Stimulated activated CD4-positive, alpha-beta T cell treated with anti-CD3 and anti-CD28 coated beads, Interleukin-15, amount 100 ng/mL, for 24 hours (primary cell): Measurements from ENCODE around the gene SERF1B.
"Not testable (repeated sequence)": the region's sequence is repeated elsewhere in the genome, so short reads cannot be mapped to it uniquely, and the experiment has no call there.

ENCODE experiments used
- DNase-seq: peaks from one replicate; pipeline ENCODE4 v3.0.0-alpha.2; 2020

SERF1B gene

DNA sequence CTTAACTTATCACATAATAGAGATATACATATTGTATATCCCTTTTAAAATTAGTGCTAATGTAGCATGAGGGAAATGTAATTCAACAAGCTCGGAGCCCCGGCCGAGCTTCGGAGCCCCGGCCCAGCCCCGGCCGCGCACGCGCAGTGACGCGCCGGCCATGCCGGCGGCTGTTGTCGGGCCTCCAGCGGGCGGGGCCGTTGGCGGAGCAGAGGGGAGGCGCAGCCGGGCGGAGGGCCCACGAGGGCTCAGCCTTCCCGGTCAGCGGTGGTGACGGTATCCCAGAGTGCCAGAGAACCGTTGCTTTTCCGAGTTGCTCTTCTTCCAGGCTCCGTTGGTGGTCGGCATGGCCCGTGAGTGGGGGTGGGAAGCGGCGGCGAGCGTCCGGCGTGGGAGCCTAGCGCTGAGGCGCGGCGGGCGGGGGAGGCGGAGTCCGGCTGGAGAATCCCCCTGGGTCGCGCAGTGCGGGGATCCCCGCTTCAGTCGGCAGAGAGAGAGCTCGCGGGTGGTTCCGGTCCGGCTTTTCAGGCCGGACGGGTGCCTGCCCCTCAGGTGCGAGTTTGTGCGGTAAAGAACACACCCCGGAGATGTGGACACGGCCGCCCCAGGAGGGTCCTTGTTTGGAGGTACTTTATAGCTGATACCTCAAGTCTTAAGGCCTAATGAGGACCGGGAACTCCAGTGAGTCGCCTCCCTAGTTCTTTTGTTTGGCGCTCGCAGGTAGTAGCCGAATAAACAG, at the start of gene SERF1B:
Gene SERF1B, plus strand, starts transcription at position 146 of the 739 bp plus-strand sequence. Its CDS starts 201 bp downstream, at position 347.
- not testable (repeated sequence) for DNase-seq

DNA sequence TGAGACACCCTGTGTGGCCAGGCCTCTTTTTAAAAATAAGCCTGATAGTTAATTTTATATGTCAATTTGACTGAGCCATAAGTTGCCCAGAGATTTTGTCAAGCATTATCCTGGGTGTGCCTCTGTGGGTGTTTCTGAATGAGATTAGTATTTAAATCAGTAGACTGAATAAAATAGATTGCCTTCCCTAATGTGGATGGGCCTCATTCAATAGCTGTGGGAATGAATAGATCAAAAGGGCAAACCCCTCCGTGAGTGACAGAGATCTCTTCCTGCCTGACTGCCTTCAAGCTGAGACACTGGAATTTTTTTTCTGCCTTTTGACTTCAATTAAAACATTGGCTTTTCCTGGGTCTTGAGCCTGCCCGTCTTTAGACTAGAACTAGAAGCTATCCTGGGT, 33.3 kb upstream of the SERF1B start:
- DNase-seq, result not testable (repeated sequence)

DNA sequence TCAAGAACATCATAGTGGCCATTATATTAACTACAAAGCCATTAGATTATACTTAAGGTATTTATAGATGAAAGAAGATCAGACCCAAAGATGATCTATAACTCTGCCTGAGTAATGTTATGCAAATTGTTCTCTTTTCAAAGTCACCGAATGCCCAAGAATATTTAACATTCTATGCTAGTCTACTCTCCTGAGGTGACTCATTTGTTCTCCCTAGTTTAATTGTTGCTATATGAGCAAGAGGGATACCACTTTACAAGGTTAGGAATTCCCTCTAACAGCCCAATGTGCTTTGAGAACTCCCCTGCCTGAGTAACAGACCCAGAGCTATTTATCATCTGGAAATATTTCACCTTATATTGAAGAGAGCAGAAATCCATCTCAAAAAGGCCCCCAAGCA, 29.5 kb upstream of the SERF1B start:
- not testable (repeated sequence) for DNase-seq

DNA sequence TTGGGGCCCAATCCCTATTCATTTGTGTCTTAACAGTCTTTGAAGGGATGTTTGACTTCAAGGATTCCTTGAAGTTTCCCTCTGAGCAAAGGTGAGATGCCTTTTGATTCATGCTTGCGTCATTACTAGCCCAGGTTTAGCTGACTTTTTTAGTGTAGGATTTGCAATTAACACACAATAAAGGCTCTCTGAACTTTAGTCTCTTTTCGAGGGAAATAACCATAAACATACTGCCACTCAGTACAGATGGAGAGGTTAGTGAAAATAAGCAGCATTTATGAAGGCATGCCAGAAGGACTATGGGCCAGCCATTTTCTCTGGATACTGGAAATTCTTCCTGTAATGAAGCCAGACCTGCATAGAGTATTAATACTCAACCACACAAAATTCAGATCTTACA, 4.4 kb upstream of the SERF1B start:
- DNase-seq, result not testable (repeated sequence)

DNA sequence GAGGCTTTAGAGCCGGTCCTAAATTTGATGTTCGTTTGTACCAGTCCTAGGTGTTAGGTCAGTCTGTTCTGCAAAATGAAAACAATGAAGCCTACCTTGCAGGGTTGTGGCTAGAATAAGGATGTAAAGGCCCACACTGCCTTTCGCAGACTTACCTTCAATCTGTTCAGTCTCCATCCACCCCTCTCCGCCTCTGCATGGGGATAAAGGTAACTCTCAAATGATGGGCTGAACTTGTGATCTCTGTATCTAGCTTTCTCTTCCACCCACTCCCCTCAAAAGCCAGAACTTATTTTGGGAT, 744 bp downstream of the SERF1B start:
- DNase-seq, result not testable (repeated sequence)

DNA sequence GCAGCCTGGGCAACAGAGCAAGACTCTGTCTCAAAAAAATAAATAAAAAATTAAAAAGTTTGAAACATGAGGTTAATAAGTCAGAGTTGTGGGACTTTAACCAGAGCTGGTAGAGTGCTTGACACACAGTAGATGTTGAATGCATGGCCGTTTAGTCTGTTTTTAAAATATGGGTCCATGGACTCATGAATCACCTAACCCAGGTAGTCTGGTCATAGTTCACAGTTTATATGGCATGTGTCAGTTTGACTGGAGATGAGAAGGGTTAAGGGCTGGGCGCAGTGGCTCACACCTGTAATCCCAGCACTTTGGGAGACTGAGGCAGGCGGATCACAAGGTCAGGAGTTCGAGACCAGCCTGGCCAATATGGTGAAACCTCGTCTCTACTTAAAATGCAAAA, 6.2 kb downstream of the SERF1B start:
- DNase-seq, result not testable (repeated sequence)

DNA sequence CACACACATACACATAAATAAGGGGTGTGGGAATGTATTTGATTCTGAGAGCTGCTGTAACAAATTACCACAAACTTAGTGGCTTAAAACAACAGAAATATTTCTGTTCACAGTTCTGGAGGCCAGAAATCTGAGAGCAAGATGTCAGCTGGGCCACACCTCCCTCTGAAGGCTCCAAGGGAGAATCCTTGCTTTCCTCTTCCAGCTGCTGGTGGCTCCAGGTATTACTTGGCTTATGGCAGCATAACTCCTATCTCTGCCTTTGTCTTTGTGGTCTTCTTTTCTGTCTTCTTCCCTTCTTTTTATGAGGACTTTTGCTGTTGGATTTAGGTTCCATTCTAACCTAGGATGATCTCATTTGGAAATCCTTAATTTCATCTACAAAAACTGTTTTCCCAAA, 16.4 kb downstream of the SERF1B start:
- not testable (repeated sequence) for DNase-seq

DNA sequence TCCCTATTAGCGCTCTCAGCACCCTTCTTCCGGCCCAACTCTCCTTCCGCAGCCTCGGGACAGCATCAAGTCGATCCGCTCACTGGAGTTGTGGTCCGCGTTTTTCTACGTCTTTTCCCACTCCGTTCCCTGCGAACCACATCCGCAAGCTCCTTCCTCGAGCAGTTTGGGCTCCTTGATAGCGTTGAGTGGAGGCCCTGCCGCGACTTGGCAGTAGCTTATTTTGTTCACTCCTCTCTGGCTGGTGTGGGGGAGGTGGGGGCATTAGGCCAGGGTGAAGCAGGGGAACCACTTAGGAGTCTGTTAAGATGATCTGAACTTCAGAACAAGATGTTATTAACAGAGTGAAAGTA, 24.7 kb downstream of the SERF1B start:
- DNase-seq, result not testable (repeated sequence)

DNA sequence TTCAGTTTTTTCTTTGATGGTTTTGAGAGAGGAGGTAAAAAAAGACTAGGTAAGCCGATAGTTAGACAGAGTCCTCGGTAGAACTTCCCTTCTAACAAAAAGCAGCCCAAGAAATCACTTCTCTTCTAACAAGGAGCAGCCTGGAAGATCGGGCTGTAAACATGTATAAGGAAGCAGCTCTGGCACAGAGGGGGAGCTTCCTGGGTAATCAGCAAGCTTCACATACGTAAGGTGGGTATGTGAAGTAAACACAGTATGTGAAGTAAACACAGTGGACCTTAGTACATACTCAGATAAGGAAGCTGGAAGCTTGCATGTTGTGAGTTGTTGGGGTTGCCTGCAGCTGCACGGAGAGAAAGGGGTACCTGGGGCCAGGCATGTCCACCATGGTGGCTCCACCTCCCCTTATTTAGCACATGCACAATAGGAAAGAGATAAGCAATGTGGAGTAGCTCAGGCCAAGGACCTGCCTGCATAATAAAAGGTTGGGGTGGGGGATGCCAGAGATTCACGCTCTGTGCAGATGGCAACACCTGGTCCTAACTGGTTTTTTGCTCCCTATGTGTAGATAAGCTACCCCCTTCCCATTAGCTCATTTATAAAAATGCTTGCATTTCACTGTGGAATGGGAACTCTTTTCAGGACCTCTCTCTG, 31.4 kb downstream of the SERF1B start:
- DNase-seq, result not testable (repeated sequence)

DNA sequence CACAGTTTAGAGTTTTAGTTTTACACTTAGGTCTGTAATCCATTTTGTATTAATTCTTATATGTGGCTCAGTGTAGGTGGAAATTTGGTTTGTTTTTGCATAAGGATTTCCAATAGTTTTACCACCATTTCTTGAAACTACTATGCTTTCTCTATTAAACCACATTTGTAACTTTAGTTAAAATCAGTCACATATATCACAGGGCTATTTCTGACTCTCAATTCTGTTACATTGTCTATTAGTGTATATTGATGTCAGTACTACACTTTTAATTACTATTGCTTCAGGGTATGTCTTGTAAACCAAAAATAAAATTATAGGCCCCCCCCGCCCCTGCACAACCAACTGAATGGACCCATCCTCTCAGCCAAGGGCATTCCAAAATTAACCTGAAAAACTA, 32.1 kb downstream of the SERF1B start:
- DNase-seq, result not testable (repeated sequence)

DNA sequence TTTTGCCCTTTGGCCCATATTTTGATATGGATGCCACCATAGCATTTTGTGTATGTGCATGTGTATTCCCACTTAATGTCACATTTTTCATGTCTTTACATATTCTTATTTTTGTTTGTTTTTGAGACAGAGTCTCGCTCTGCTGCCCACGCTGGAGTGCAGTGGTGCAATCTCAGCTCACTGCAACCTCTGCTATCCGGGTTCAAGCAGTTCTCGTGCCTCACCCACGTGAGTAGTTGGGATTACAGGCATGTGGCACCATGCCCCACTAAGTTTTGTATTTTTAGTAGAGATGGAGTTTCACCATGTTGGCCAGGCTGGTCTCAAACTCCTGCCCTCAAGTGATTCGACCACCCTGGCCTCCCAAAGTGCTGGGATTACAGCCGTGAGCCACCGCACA, 52.6 kb downstream of the SERF1B start:
- DNase-seq, result not testable (repeated sequence)

DNA sequence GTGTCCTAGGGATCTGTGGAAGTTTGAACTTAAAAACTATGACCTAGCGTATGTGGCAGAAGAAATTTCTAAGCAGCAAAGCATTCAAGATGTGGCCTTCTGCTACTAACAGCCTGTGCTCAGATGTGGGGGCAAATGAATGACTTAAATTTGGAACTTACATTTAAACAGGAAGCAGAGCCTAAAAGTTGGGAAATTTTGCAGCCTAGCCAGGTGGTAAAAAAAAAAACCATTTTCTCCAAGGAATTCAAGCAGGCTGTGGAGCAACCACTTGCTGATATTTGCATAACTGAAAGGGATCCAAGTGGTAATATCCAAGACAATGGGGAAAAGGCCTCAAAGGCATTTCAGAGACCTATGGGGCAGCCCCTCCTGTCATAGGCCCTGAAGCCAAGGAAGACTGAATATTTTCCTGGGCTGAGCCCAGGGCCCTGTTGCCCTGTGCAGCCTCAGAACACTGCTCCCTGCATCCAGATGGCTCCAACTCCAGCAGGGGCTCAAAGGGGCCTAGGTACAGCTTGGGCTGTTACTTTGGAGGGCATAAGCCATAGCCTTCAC, 63.9 kb downstream of the SERF1B start:
- DNase-seq, result not testable (repeated sequence)

DNA sequence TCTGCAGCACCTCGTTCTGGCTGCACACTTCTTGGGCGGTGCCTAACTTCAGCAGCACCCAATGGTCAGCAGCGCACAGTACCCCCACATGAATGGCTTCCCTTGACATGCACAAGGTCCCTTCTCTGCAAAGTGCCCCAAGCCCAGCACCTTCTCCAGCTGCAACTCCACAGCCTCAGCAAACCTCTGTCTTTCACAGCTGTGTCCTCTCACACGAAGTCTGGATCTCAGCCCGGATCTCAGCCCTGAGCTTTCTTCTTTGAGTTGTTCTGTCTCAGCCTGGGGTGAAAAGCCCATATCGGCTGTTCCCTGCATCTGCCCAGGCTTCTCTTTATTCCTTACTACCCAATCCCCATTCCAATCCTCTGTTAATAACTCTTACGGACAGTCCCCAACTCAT, 66.7 kb downstream of the SERF1B start:
- not testable (repeated sequence) for DNase-seq
